GM18907 (cell line): ENCODE data around the gene GNPAT.

Source experiments
- ATAC-seq: cut with Tn5 transposase; IDR thresholded peaks from one replicate; pipeline ENCODE4 v1.9.1; 2021; ENCODE audit warnings: mild to moderate bottlenecking, moderate library complexity; ENCODE audit not compliant: unreplicated experiment

GNPAT gene

DNA sequence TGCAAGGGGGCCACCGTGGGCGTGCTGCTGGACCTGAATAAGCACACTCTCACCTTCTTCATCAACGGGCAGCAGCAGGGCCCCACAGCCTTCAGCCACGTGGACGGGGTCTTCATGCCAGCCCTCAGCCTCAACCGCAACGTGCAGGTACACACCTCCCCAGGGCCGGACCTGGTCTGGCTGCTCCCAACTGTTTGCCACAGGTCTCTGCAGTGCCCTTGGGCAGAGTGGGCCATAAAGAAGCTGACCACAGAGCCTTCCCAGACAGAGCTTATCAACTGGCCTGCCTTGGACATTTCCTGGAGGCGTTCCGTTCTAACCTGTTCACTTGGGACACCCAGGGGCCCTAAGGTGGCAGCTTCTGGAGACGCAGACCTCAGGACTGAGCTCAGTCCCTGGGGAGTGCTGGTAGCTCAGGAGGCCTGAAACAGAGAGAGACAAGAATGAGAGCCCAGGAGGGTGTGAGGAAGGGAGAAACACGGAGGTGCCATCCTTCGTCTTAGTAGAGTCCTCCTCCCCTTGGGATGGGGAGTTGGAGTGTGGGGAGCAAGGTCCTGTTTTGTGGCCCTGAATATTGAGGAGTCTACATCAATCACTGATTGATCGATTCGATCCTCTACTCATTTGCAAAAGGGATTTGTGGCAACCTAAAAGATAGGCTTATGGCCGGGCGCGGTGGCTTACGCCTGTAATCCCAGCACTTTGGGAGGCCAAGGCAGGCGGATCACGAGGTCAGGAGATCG is 27.0 kb upstream of the GNPAT start:
- no peak for ATAC-seq

- peak; percentile 42 for ATAC-seq
Observed at GRCh38 chr1:231214918-231215680, 25.9 kb upstream of the GNPAT start.

- ATAC-seq = peak; percentile 6
Observed at GRCh38 chr1:231215681-231216385, 25.2 kb upstream of the GNPAT start.

GRCh38 chr1:231216498-231216897 is 24.5 kb upstream of the GNPAT start:
- no peak for ATAC-seq

- ATAC-seq = no peak
Observed at GRCh38 chr1:231217056-231217455, 24.0 kb upstream of the GNPAT start.

DNA sequence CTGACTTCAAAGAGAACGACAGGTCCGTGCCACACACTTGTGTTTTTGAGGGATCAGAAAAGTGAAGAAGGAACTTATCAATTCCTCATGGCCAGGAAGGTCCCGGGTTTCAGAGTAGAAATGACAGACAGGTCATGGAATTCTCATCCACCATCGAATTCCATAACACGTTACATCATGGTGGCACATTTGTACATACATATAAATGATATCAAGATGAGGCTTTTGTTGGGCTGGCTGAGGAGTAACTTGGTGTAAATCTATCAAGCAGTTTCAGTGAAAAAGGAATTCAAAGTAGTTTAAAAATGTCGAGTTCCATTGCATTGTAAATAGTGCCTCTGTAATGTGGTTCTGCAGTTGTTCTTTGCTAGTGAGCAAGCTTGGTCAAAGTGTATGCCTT is 22.9 kb upstream of the GNPAT start:
- no peak for ATAC-seq

DNA sequence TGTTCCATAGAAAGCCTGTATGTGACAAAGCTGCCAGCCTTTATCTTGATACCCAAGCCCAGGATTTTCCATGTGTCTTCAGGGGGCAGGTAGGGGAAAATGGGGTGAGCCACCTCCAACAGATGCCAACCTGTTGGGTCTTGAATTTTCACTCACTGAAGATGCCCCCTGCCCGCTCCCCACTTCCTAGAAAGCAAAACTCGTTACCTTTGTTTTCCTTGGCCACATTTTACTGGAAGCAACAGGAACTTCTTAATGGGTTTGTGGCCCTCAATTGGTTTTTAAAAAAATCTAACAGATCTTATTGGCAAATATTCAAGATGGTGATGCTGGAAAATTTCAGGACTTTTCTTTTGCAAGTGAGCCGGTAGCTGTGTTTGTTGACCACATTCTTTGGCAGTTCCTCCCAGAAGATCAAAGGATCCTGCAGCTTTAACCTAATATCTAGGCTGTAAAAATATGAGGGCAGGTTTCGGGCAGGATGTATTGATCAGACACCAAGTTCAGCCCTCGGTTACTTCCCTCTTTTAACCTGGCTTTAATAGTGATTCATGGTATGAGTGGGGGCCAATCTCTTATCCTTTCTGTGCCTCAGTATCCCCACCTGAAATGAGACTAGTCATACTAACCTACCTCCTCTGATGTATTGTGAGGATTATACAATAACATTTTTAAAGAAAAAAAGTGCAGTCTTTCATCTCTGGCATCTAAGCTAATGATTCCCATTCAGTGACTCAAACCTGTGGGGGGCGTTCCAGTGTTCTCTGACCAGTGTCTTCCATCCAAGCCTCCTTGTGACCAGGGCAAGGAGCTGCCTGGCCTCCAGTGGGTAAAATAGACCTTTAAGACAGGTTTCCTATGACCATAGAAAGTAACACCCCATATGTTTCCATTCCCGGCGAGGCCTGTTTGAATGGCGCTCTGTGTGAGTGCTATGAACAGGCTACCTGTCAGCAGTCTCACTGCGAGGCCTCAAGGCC is 21.3 kb upstream of the GNPAT start:
- no peak for ATAC-seq

DNA sequence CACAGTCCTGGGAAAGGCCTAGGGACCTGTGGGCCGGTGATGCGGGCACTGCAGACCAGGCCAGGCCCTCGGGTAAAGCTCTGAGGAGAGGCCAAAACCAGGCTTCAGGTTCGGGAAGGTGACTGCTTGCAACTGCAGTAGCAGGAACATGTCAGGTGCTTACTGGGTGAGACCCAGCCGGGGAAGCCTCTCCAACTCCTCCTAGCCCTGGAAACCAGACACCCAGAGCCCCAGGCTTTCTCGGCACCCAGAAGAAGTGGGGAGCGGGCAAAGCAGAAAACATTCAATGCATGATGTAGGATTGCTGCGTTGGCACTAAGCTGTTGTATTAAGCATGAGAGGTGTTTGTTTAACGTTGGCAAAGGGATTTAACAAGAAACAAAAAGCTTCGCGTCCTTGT is 20.2 kb upstream of the GNPAT start:
- ATAC-seq = no peak

GRCh38 chr1:231226156-231226555 is 14.9 kb upstream of the GNPAT start:
- ATAC-seq = no peak

DNA sequence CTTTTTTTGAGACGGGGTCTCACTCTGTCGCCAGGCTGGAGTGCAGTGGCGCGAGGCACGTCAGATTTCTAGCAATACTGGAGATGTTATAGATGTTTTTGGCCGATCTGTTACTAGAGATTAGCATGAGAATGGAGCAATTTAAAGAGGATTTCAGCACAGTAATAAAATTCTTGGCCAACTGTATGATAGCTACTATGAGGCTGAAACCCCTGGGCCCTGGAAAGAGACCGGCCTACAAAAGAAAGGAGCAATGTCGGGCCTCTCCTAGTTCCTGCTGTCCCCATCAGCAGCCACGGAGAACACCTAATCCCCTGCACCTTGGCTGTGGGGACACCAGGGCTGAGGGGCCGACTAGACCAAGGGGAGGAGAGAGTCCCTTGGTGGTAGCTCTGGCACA is 9.5 kb upstream of the GNPAT start:
- ATAC-seq = no peak

- ATAC-seq = peak; percentile 79
Observed at GRCh38 chr1:231232870-231233734, 7.9 kb upstream of the GNPAT start.

DNA sequence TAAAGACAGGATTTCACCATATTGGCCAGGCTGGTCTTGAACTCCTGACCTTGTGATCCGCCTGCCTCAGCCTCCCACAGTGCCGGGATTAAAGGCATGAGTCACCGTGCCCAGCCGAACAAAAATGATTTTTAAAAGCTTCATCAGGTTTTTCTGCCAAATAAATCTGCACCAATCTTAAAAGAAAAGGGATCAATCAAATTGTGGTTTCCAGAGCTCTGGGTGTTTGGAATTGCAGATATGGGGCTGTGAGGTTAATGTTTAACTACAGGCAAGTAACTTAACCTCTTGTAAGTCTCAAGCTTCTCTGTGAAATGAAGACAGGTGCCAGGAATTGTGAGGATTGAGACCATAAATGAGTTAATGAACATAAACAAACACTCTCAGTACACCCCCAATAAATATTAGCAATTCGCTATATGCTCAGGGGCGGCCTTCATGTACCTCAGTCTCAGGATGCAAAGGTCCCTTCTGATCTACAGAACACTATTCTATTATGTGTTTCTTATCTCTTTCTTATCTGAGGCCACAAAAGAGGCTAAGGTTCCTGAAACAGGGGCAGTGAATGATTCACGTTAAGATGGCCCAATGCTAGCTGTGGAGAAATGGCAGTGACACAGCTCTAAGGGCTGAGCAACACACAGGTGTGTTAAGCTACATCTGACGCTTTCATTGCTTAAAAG is 7.1 kb upstream of the GNPAT start:
- ATAC-seq = no peak

DNA sequence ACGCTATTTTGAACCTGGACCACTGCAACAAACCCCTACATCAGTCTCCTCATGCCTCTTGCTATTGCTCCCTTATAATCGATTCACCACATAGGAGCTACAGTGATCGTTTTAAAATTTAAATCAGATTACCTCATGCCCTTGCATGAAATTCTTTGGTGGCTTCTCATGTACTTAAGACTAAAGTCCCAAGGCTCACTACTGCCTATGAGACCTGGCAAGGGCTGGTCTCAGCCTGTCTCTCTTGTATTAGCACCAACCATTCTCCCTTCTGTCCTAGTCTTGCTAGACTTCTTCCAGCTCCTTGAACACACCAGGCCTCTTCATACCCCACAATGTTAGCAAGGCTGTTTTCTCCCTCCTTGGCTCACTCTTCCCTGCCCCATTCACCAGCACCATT is 6.5 kb upstream of the GNPAT start:
- no peak for ATAC-seq

DNA sequence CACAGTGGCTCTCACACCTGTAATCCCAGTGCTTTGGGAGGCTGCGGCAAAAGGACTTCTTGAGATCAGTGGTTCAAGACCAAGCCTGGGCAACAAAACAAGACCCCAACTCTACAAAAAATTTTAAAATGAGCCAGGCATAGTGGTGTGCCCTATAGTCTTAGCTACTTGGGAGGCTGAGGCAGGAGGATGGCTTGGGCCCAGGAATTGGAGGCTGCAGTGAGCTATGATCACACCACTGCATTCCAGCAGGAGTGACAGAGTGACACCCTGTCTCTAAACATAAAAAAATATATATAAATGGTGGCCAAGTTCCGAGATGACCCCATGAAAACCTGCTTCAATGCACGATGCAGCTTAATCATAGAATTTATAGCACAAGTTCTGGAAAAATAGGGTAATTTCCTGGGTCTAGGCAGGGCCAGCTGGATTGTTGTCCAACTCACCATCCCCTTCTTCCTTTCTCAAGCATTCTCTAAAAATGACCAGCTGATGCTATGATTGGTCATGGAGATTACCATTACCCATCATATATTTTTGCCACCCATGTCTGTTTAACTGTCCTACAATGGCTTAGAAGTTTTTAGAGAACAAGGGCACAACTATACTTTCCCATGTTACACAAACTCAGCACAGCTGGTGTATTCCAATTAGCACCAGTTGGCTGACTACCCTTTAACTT is 5.3 kb upstream of the GNPAT start:
- ATAC-seq = no peak

DNA sequence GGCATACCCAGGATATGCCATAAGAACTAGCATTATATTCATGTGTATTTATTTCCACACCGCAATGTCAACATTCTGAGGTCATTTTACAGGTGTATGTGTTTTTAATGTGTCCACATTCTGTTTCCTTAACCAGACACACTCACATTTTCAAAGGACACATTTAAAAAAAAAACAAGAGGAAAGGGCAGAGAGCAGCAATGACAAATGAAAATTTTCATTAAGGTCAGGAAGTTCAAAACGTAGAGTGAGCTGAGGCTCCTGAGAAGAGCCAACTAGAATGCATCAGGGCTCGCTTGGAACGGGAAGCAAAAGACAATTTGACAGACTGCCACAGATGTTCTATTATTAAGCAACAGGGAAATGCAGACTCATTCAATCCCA is 4.8 kb upstream of the GNPAT start:
- ATAC-seq = no peak

- ATAC-seq = no peak
Observed at GRCh38 chr1:231236938-231237337, 4.1 kb upstream of the GNPAT start.

GRCh38 chr1:231238298-231238697 is 2.7 kb upstream of the GNPAT start:
- ATAC-seq = no peak

DNA sequence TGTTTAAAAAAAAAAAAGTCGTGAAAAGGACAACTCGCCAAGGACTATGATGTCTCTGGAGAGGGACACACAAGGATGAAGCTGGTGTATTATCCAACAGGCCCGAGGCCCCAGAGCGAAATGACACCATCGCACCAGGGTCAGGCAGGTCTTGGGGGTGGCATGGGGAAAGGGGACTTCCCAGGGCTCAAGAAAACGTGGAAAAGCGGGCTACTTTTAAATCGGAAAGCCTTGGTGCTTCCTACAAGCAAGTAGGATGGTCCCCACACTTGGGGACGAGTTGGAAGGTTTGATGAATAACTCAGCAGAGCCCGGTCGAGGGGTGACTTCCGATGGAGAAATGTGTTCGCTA is 505 bp upstream of the GNPAT start:
- no peak for ATAC-seq

- peak; percentile 32 for ATAC-seq
Observed at GRCh38 chr1:231241750-231242149, 738 bp downstream of the GNPAT start.
